GM23338 (cell line): ENCODE data around the gene PLD1. TPM values are rescaled to one million over a fixed set of nuclear protein-coding genes. Genes with fewer than 3 reads are reported as not detected.

Experiments
- ATAC-seq: fragments of 200-7000 bp; cut with Tn5 transposase; 3 replicates; pipeline ENCODE4 v1.9.1; 2020
- DNase-seq: peaks from one replicate; pipeline ENCODE4 v3.0.0-alpha.2; 2015; ENCODE audit warnings: low spot score
- H2AFZ ChIP-seq: fragments of 200-600 bp; sonication (generic); 2 replicates; pipeline ENCODE4 v1.8.0; 2016; ENCODE audit warnings: antibody characterized with exemption, mild to moderate bottlenecking, moderate library complexity
- H3F3A ChIP-seq: fragments of 200-600 bp; sonication (generic); replicated peaks from 2 replicates; pipeline ENCODE4 v1.8.0; 2017; ENCODE audit warnings: antibody characterized with exemption, mixed run types, low read depth
- H3K27ac ChIP-seq: fragments of 200-600 bp; sonication (generic); 2 replicates; pipeline ENCODE4 v1.6.1; 2016; ENCODE audit warnings: low read depth
- H3K27me3 ChIP-seq: fragments of 200-600 bp; sonication (generic); 2 replicates; pipeline ENCODE4 v1.8.0; 2016; ENCODE audit warnings: mild to moderate bottlenecking, mixed run types, moderate library complexity; ENCODE audit not compliant: insufficient read depth
- H3K36me3 ChIP-seq: fragments of 200-600 bp; sonication (generic); 2 replicates; pipeline ENCODE4 v1.8.0; 2016; ENCODE audit warnings: mild to moderate bottlenecking; ENCODE audit not compliant: insufficient read depth
- H3K4me1 ChIP-seq: fragments of 200-600 bp; sonication (generic); 2 replicates; pipeline ENCODE4 v1.8.0; 2016; ENCODE audit warnings: mild to moderate bottlenecking, moderate library complexity; ENCODE audit not compliant: insufficient read depth
- H3K4me2 ChIP-seq: fragments of 200-600 bp; sonication (generic); 2 replicates; pipeline ENCODE4 v1.7.1; 2017; ENCODE audit warnings: mixed run types
- H3K4me3 ChIP-seq: fragments of 200-600 bp; sonication (generic); 2 replicates; pipeline ENCODE4 v1.6.1; 2016; ENCODE audit warnings: mixed run types
- H3K79me2 ChIP-seq: fragments of 200-600 bp; sonication (generic); replicated peaks from 2 replicates; pipeline ENCODE4 v1.8.0; 2017; ENCODE audit warnings: mild to moderate bottlenecking; ENCODE audit not compliant: insufficient read depth
- H3K9me2 ChIP-seq: fragments of 200-600 bp; sonication (generic); 2 replicates; pipeline ENCODE4 v1.8.0; 2017; ENCODE audit not compliant: insufficient read depth
- H4K20me1 ChIP-seq: fragments of 200-600 bp; sonication (generic); replicated peaks from 2 replicates; pipeline ENCODE4 v1.8.0; 2017; ENCODE audit warnings: mild to moderate bottlenecking; ENCODE audit not compliant: insufficient read depth
- H3K27ac Mint-ChIP-seq: 2 replicates; pipeline ENCODE4 v1.8.0; 2020; ENCODE audit warnings: inconsistent platforms, mild to moderate bottlenecking, moderate library complexity, mixed read lengths
- H3K27me3 Mint-ChIP-seq: 3 replicates; pipeline ENCODE4 v1.8.0; 2022; ENCODE audit warnings: low read depth, mild to moderate bottlenecking, moderate library complexity, mixed read lengths, inconsistent platforms; ENCODE audit not compliant: insufficient read depth, poor library complexity
- H3K36me3 Mint-ChIP-seq: 3 replicates; pipeline ENCODE4 v1.8.0; 2021; ENCODE audit warnings: low read depth, mild to moderate bottlenecking, inconsistent platforms, moderate library complexity, mixed read lengths
- H3K4me1 Mint-ChIP-seq: 3 replicates; pipeline ENCODE4 v1.8.0; 2020; ENCODE audit warnings: mild to moderate bottlenecking, inconsistent platforms, mixed read lengths
- H3K4me3 Mint-ChIP-seq: 3 replicates; pipeline ENCODE4 v1.8.0; 2021; ENCODE audit warnings: moderate library complexity, mild to moderate bottlenecking, inconsistent platforms, mixed read lengths
- H3K9me3 Mint-ChIP-seq: 3 replicates; pipeline ENCODE4 v1.8.0; 2020; ENCODE audit warnings: moderate library complexity, mild to moderate bottlenecking, inconsistent platforms, mixed read lengths
- CREB1 ChIP-seq: fragments of 250-450 bp; sonication (Bioruptor Pico); IDR thresholded peaks from 2 replicates; pipeline ENCODE4 v1.5.0; 2020; ENCODE audit warnings: low read depth, mild to moderate bottlenecking, moderate library complexity
- EZH2 ChIP-seq: fragments of 200-600 bp; sonication (generic); IDR thresholded peaks from one replicate; pipeline ENCODE4 v1.8.0; 2017; ENCODE audit warnings: antibody characterized with exemption, mild to moderate bottlenecking, low read depth; ENCODE audit not compliant: unreplicated experiment
- EZH2phosphoT487 ChIP-seq: fragments of 200-600 bp; sonication (generic); IDR thresholded peaks from one replicate; pipeline ENCODE4 v1.8.1; 2018; ENCODE audit warnings: antibody characterized with exemption; ENCODE audit not compliant: unreplicated experiment
- JUNB ChIP-seq: IDR thresholded peaks from one replicate; pipeline ENCODE4 v1.6.1; 2016; ENCODE audit warnings: antibody characterized with exemption; ENCODE audit not compliant: unreplicated experiment
- NANOG ChIP-seq: IDR thresholded peaks from 2 replicates; pipeline ENCODE4 v1.6.1; 2016; ENCODE audit warnings: antibody characterized with exemption, borderline replicate concordance
- POLR2AphosphoS5 ChIP-seq: IDR thresholded peaks from 2 replicates; pipeline ENCODE4 v1.6.1; 2016; ENCODE audit warnings: antibody characterized with exemption, low read depth
- STAT1 ChIP-seq: IDR thresholded peaks from one replicate; pipeline ENCODE4 v1.6.1; 2016; ENCODE audit warnings: antibody characterized with exemption; ENCODE audit not compliant: unreplicated experiment
- ZNF114 ChIP-seq: fragments of 250-450 bp; sonication (Bioruptor Pico); IDR thresholded peaks from 2 replicates; pipeline ENCODE4 v1.5.0; 2020; ENCODE audit warnings: mild to moderate bottlenecking, moderate library complexity
- ZNF331 ChIP-seq: fragments of 250-450 bp; sonication (Bioruptor Pico); IDR thresholded peaks from 2 replicates; pipeline ENCODE4 v1.5.0; 2020; ENCODE audit warnings: low read depth, mild to moderate bottlenecking, moderate library complexity
- polyA plus RNA-seq: library from polyadenylated mRNA; unstranded; fragments of >200 nt; fragmentation: Nextera tagmentation; extraction: Ambion mirVana; gene quantifications from 2 replicates; pipeline ENCODE4 v1.2.1, GENCODE V29; 2016
- total RNA-seq: library from RNA; depleted of rRNA; stranded (reverse); fragments of >200 nt; shearing (Covaris generic); gene quantifications from 2 replicates; pipeline ENCODE4 v1.2.3, GENCODE V29; 2014
- TF ChIP-seq, protein P1 (sequence below): fragments of 250-450 bp; sonication (Bioruptor Pico); IDR thresholded peaks from 2 replicates; pipeline ENCODE4 v1.5.0; 2020; ENCODE audit warnings: mild to moderate bottlenecking, moderate library complexity
- TF ChIP-seq, protein P2 (sequence below), 2 experiments: fragments of 200-600 bp in 1 of 2; sonication (generic) in 1 of 2; conservative IDR thresholded peaks; 2 replicates each; pipeline versions ENCODE4 v1.5.1 to v1.6.1; 2016 to 2017; ENCODE audit warnings: antibody characterized with exemption in 2 of 2, low read depth in 2 of 2, mild to moderate bottlenecking in 2 of 2, moderate library complexity in 1 of 2
- TF ChIP-seq, protein P3 (sequence below): IDR thresholded peaks from 2 replicates; pipeline ENCODE4 v1.6.1; 2016; ENCODE audit warnings: antibody characterized with exemption
- TF ChIP-seq, protein P4 (sequence below): IDR thresholded peaks from one replicate; pipeline ENCODE4 v1.6.1; 2018; ENCODE audit warnings: antibody characterized with exemption; ENCODE audit not compliant: unreplicated experiment

Gene PLD1
- total and polyA plus RNA-seq, 2 experiments from 2014 or later = 1.4 to 2.2 TPM

DNA sequence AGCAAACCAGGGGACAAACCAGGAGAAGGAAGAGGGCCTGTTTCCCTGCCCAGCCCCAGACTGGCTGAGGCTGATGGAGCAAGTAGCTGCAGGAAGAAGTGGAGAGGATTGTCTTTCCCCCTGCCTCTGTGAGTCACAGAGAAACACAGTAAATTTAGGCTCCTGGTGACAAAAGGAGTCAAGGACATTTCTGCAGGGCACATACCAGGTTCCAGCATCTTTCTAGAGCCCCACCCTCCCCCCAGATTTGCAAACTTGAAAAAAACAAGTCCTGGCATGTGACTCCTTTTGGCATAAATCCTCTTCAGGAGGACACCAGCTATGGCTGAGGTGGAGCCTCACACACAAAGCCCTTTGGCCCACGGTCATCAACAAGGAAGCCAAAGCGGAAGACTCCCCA is 17.8 kb downstream of the PLD1 start:
- no peak for TF ChIP-seq EZH2phosphoT487
- TF ChIP-seq EZH2 = no peak
- TF ChIP-seq, protein P1, sequence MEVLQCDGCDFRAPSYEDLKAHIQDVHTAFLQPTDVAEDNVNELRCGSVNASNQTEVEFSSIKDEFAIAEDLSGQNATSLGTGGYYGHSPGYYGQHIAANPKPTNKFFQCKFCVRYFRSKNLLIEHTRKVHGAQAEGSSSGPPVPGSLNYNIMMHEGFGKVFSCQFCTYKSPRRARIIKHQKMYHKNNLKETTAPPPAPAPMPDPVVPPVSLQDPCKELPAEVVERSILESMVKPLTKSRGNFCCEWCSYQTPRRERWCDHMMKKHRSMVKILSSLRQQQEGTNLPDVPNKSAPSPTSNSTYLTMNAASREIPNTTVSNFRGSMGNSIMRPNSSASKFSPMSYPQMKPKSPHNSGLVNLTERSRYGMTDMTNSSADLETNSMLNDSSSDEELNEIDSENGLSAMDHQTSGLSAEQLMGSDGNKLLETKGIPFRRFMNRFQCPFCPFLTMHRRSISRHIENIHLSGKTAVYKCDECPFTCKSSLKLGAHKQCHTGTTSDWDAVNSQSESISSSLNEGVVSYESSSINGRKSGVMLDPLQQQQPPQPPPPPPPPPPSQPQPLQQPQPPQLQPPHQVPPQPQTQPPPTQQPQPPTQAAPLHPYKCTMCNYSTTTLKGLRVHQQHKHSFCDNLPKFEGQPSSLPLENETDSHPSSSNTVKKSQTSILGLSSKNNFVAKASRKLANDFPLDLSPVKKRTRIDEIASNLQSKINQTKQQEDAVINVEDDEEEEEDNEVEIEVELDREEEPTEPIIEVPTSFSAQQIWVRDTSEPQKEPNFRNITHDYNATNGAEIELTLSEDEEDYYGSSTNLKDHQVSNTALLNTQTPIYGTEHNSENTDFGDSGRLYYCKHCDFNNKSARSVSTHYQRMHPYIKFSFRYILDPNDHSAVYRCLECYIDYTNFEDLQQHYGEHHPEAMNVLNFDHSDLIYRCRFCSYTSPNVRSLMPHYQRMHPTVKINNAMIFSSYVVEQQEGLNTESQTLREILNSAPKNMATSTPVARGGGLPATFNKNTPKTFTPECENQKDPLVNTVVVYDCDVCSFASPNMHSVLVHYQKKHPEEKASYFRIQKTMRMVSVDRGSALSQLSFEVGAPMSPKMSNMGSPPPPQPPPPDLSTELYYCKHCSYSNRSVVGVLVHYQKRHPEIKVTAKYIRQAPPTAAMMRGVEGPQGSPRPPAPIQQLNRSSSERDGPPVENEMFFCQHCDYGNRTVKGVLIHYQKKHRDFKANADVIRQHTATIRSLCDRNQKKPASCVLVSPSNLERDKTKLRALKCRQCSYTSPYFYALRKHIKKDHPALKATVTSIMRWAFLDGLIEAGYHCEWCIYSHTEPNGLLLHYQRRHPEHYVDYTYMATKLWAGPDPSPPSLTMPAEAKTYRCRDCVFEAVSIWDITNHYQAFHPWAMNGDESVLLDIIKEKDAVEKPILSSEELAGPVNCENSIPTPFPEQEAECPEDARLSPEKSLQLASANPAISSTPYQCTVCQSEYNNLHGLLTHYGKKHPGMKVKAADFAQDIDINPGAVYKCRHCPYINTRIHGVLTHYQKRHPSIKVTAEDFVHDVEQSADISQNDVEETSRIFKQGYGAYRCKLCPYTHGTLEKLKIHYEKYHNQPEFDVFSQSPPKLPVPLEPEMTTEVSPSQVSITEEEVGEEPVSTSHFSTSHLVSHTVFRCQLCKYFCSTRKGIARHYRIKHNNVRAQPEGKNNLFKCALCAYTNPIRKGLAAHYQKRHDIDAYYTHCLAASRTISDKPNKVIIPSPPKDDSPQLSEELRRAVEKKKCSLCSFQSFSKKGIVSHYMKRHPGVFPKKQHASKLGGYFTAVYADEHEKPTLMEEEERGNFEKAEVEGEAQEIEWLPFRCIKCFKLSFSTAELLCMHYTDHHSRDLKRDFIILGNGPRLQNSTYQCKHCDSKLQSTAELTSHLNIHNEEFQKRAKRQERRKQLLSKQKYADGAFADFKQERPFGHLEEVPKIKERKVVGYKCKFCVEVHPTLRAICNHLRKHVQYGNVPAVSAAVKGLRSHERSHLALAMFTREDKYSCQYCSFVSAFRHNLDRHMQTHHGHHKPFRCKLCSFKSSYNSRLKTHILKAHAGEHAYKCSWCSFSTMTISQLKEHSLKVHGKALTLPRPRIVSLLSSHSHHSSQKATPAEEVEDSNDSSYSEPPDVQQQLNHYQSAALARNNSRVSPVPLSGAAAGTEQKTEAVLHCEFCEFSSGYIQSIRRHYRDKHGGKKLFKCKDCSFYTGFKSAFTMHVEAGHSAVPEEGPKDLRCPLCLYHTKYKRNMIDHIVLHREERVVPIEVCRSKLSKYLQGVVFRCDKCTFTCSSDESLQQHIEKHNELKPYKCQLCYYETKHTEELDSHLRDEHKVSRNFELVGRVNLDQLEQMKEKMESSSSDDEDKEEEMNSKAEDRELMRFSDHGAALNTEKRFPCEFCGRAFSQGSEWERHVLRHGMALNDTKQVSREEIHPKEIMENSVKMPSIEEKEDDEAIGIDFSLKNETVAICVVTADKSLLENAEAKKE (CRISPR knock-in tag) = no peak
- TF ChIP-seq, protein P2, sequence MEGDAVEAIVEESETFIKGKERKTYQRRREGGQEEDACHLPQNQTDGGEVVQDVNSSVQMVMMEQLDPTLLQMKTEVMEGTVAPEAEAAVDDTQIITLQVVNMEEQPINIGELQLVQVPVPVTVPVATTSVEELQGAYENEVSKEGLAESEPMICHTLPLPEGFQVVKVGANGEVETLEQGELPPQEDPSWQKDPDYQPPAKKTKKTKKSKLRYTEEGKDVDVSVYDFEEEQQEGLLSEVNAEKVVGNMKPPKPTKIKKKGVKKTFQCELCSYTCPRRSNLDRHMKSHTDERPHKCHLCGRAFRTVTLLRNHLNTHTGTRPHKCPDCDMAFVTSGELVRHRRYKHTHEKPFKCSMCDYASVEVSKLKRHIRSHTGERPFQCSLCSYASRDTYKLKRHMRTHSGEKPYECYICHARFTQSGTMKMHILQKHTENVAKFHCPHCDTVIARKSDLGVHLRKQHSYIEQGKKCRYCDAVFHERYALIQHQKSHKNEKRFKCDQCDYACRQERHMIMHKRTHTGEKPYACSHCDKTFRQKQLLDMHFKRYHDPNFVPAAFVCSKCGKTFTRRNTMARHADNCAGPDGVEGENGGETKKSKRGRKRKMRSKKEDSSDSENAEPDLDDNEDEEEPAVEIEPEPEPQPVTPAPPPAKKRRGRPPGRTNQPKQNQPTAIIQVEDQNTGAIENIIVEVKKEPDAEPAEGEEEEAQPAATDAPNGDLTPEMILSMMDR (conservative IDR thresholded peaks at IDR 0.05; ENCODE audit: low read depth in 2 of 2) = no peak
- TF ChIP-seq STAT1 = no peak
- no peak for TF ChIP-seq ZNF331 (CRISPR knock-in tag)
- no peak for TF ChIP-seq NANOG
- TF ChIP-seq, protein P3, sequence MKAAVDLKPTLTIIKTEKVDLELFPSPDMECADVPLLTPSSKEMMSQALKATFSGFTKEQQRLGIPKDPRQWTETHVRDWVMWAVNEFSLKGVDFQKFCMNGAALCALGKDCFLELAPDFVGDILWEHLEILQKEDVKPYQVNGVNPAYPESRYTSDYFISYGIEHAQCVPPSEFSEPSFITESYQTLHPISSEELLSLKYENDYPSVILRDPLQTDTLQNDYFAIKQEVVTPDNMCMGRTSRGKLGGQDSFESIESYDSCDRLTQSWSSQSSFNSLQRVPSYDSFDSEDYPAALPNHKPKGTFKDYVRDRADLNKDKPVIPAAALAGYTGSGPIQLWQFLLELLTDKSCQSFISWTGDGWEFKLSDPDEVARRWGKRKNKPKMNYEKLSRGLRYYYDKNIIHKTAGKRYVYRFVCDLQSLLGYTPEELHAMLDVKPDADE = no peak
- TF ChIP-seq, protein P4, sequence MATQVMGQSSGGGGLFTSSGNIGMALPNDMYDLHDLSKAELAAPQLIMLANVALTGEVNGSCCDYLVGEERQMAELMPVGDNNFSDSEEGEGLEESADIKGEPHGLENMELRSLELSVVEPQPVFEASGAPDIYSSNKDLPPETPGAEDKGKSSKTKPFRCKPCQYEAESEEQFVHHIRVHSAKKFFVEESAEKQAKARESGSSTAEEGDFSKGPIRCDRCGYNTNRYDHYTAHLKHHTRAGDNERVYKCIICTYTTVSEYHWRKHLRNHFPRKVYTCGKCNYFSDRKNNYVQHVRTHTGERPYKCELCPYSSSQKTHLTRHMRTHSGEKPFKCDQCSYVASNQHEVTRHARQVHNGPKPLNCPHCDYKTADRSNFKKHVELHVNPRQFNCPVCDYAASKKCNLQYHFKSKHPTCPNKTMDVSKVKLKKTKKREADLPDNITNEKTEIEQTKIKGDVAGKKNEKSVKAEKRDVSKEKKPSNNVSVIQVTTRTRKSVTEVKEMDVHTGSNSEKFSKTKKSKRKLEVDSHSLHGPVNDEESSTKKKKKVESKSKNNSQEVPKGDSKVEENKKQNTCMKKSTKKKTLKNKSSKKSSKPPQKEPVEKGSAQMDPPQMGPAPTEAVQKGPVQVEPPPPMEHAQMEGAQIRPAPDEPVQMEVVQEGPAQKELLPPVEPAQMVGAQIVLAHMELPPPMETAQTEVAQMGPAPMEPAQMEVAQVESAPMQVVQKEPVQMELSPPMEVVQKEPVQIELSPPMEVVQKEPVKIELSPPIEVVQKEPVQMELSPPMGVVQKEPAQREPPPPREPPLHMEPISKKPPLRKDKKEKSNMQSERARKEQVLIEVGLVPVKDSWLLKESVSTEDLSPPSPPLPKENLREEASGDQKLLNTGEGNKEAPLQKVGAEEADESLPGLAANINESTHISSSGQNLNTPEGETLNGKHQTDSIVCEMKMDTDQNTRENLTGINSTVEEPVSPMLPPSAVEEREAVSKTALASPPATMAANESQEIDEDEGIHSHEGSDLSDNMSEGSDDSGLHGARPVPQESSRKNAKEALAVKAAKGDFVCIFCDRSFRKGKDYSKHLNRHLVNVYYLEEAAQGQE = no peak
- TF ChIP-seq JUNB = no peak
- no peak for TF ChIP-seq CREB1
- TF ChIP-seq POLR2AphosphoS5 = no peak
- no peak for TF ChIP-seq ZNF114 (CRISPR knock-in tag)
- H3K36me3 ChIP-seq = no peaks in the 10 kb centered on the region
- no peaks in the 10 kb centered on the region for H3K79me2 ChIP-seq
- no peaks in the 10 kb centered on the region for H3F3A ChIP-seq
- no peaks in the 10 kb centered on the region for H3K27me3 ChIP-seq
- Mint-ChIP-seq H3K27ac (no peak overlapping the region), H3K4me1 (peaks cover 19% of the 10 kb centered on the region), H3K4me3 (no peak overlapping the region), H3K9me3 (no peaks in the 10 kb centered on the region), H3K27me3 (peaks cover 4% of the 10 kb centered on the region), H3K36me3 (no peaks in the 10 kb centered on the region)
- peaks cover 13% of the 10 kb centered on the region for H3K4me1 ChIP-seq
- H3K27ac ChIP-seq = no peak overlapping the region
- ATAC-seq (no peak), DNase-seq (no peak)
- no peak overlapping the region for H3K4me3 ChIP-seq
- H3K4me2 ChIP-seq = 0 out of 2 replicates have a peak overlapping the region, but pooled peaks have one; percentile 34
- H2AFZ ChIP-seq = no peak overlapping the region; the same call in 1 of the 2 replicates
- no peaks in the 10 kb centered on the region for H4K20me1 ChIP-seq
- H3K9me2 ChIP-seq = peaks cover 12% of the 10 kb centered on the region
